Epithelial cell of esophagus (primary cell): ENCODE results near the gene ABCA3.

Source experiments
- DNase-seq: peaks from one replicate; pipeline ENCODE4 v3.0.0; 2010; ENCODE audit warnings: low read depth
- H3K4me3 ChIP-seq: 2 replicates; pipeline ENCODE4 v1.5.1; 2011; ENCODE audit warnings: mild to moderate bottlenecking, low read length, control low read depth
- TF ChIP-seq, protein P1 (sequence below): IDR thresholded peaks from 2 replicates; pipeline ENCODE4 v1.5.1; 2011; ENCODE audit warnings: low read depth, mild to moderate bottlenecking, low read length, control low read depth, inconsistent platforms; ENCODE audit not compliant: insufficient read depth; ENCODE audit errors: missing control alignments

ABCA3 gene

DNA sequence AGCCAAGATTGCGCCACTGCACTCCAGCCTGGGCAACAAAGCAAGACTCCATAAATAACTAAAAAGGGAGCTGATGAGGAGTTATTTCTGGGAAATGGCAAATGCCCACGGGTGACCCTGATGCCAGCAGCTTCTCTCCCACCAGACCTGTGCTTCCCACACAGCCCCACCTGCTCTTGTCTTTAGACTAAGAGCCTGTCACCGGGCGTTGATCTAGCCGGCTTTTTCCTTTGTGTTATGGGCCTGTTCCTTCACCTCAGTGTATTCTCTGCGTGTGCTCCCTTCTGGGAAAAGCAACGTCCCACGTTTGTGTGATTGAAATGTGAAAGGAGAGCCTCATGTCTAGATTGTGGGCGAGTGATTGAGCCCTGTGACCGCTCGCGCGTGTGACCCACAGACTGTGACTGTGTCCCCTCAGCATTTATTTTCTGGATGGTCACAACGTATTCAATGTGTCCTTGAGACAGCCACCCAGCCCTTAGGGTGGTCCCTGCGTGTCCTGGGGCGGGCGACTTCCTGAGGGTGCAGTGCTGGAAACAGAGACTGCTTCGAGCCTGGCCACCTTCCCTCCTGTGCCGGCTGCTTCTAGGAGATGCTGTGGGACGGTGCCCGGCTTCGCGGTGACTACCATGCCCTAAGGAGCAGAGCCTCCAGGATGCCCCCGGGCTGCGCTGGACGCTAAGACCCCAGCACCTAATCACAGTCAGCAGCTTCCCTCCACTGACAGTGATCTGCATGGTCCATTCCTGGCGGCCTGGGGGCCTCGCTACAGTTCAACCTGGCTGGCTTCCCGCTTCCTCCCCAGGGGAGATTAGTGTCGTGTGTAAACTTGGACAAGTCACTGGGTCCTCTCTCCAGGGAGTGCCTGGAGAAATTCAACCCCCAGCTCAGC lies 64.8 kb downstream of the ABCA3 start:
- TF ChIP-seq, protein P1, sequence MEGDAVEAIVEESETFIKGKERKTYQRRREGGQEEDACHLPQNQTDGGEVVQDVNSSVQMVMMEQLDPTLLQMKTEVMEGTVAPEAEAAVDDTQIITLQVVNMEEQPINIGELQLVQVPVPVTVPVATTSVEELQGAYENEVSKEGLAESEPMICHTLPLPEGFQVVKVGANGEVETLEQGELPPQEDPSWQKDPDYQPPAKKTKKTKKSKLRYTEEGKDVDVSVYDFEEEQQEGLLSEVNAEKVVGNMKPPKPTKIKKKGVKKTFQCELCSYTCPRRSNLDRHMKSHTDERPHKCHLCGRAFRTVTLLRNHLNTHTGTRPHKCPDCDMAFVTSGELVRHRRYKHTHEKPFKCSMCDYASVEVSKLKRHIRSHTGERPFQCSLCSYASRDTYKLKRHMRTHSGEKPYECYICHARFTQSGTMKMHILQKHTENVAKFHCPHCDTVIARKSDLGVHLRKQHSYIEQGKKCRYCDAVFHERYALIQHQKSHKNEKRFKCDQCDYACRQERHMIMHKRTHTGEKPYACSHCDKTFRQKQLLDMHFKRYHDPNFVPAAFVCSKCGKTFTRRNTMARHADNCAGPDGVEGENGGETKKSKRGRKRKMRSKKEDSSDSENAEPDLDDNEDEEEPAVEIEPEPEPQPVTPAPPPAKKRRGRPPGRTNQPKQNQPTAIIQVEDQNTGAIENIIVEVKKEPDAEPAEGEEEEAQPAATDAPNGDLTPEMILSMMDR, result no peak
- H3K4me3 ChIP-seq, result no peak overlapping the region
- no peak for DNase-seq

DNA sequence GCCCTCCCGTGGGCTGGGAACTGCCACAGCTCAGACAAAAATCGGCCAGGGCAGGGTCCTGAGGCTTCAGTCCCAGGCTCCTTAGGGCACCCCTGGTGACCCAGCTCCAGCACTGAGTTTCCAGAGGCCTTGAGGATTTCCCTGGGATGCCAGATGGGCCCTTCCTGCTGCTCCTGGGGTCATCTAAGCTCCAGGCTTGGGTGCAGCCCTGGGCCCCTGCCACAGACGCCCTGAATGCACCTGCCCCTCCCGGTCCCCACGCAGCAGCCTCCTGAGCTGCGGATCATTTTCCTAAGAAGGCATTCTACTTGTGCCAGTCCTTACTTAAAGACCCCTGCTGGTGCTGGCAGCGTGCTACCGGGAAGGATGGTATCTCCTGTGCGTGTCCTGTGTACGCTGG lies 66.6 kb downstream of the ABCA3 start:
- no peak overlapping the region for H3K4me3 ChIP-seq
- TF ChIP-seq, protein P1, result no peak
- no peak for DNase-seq

DNA sequence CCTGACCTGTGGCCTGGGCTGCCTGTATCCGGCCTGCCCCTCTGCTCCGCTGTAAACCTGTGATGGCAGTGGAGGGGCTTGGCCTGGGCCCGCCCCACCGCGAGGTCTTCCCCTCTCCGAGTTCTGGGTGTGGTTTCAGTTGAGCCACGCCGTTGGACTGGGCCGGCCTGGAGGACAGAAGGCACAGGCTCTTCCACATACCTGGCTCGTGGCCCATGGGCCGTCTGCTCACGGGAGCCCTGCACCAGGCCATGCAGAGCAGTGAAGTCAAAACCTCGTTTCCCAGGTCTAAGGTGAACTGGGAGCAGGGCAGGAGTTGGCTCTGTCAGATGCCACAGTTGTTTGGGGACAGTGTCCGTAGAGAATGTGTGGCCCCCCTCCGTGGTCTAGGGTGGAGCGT lies 67.0 kb downstream of the ABCA3 start:
- TF ChIP-seq, protein P1, result no peak
- H3K4me3 ChIP-seq, result no peak overlapping the region

DNA sequence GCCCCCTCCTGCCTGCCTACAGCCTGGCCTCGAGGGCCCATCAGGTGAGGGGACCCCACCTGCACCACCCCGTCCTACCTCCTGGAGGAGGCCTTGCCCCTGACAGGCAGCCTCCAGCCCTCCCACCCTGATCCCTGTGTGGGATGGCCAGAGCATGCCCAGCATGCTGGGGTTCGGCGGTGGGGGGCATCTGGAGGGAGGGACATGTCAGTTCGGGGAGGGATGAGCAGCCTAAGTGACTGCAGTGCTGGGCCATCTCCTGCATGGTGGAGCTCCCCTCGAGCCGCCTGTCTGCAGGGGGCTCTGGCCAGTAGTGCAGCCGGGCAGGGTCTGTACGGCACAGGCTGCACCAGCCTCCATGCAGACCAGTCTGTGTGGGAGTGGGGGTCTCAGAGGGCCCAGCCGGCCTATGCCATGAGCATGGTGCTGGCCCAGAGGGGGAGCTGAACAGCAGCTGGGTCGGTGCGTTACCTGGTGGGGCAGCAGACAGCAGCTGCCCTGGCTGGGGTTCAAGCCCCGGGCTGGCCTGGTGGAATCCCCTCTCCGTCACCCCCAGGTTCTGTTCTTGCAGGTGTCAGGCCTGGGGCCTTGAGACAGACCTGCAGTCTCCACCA lies 68.6 kb downstream of the ABCA3 start:
- no peak for DNase-seq
- no peak overlapping the region for H3K4me3 ChIP-seq
- TF ChIP-seq, protein P1, result no peak

More for the DNA sequence above, 67.0 kb downstream of the ABCA3 start:
- DNase-seq, result no peak

GRCh38 chr16:2270588-2271470 lies 69.7 kb downstream of the ABCA3 start:
- no peak for DNase-seq
- TF ChIP-seq, protein P1, result no peak
- no peak overlapping the region for H3K4me3 ChIP-seq

DNA sequence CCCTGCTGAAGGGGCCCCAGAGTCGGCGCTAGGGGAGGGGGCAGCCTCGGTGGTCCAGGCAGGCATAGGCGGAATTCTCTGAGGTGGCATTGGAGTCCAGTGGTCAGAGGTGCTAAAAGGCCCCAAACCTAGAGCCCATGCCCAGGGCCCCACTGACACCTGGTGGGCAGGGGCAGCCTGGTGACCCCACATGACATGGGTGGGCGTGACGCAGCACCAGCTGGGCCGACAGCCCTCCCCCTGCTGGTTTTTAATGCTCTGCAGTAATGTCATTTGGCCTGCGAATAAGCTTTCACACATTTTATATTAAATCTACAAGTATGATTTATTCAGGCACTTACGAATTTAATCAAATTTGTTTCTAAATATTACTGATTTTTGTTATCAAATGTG lies 70.5 kb downstream of the ABCA3 start:
- DNase-seq, result no peak
- TF ChIP-seq, protein P1, result no peak
- no peak overlapping the region for H3K4me3 ChIP-seq
